Astrocyte (in vitro differentiated cells and primary cell): ENCODE measurements around the gene MAP7D1. TPM values are rescaled to one million over a fixed set of nuclear protein-coding genes. Genes with fewer than 3 reads are reported as not detected.

Experiments used
- DNase-seq: peaks from one replicate; pipeline ENCODE4 v3.0.0-alpha.2; 2010; ENCODE audit warnings: low read depth
- FAIRE-seq: peaks from 2 replicates; lab custom pipeline; 2011; peaks lifted over from hg19 to GRCh38; lab: Jason Lieb, UNC
- H2AFZ ChIP-seq: 2 replicates; pipeline ENCODE4 v1.6.0; 2012; ENCODE audit warnings: low read depth, low read length, inconsistent platforms
- H3K27ac ChIP-seq: 2 replicates; pipeline ENCODE4 v1.5.1; 2011; ENCODE audit warnings: low read depth, low read length, inconsistent platforms
- H3K27me3 ChIP-seq: 2 replicates; pipeline ENCODE4 v1.6.0; 2011; ENCODE audit warnings: low read length, inconsistent platforms; ENCODE audit not compliant: insufficient read depth
- H3K36me3 ChIP-seq: 2 replicates; pipeline ENCODE4 v1.5.1; 2011; ENCODE audit warnings: low read length, inconsistent platforms; ENCODE audit not compliant: insufficient read depth
- H3K4me1 ChIP-seq: 2 replicates; pipeline ENCODE4 v1.5.1; 2011; ENCODE audit warnings: low read length, inconsistent platforms; ENCODE audit not compliant: insufficient read depth
- H3K4me2 ChIP-seq: 2 replicates; pipeline ENCODE4 v1.6.0; 2012; ENCODE audit warnings: low read length, inconsistent platforms
- H3K4me3 ChIP-seq: 2 replicates; pipeline ENCODE4 v1.5.1; 2011; ENCODE audit warnings: low read depth, mild to moderate bottlenecking, low read length, inconsistent platforms; ENCODE audit not compliant: insufficient read depth
- H3K79me2 ChIP-seq: 2 replicates; pipeline ENCODE4 v1.6.0; 2012; ENCODE audit warnings: mild to moderate bottlenecking, low read length, inconsistent platforms; ENCODE audit not compliant: insufficient read depth
- H3K9ac ChIP-seq: 2 replicates; pipeline ENCODE4 v1.6.0; 2012; ENCODE audit warnings: mild to moderate bottlenecking, low read length, inconsistent platforms
- H3K9me3 ChIP-seq: 2 replicates; pipeline ENCODE4 v1.5.1; 2012; ENCODE audit warnings: low read depth, mild to moderate bottlenecking, low read length, inconsistent platforms; ENCODE audit not compliant: insufficient read depth
- H4K20me1 ChIP-seq: 2 replicates; pipeline ENCODE4 v1.6.0; 2012; ENCODE audit warnings: low read length, inconsistent platforms; ENCODE audit not compliant: insufficient read depth
- H3K27ac Mint-ChIP-seq: one replicate; pipeline ENCODE4 v1.8.0; 2021; ENCODE audit warnings: mild to moderate bottlenecking, mixed read lengths; ENCODE audit not compliant: unreplicated experiment
- H3K27me3 Mint-ChIP-seq: one replicate; pipeline ENCODE4 v1.8.0; 2021; ENCODE audit warnings: low read depth, mixed read lengths; ENCODE audit not compliant: unreplicated experiment
- H3K36me3 Mint-ChIP-seq: one replicate; pipeline ENCODE4 v1.8.0; 2021; ENCODE audit warnings: low read depth, mixed read lengths; ENCODE audit not compliant: unreplicated experiment
- H3K4me1 Mint-ChIP-seq: one replicate; pipeline ENCODE4 v1.8.0; 2021; ENCODE audit warnings: low read depth, mixed read lengths; ENCODE audit not compliant: unreplicated experiment
- H3K4me3 Mint-ChIP-seq: one replicate; pipeline ENCODE4 v1.8.0; 2021; ENCODE audit warnings: mild to moderate bottlenecking, moderate library complexity, mixed read lengths; ENCODE audit not compliant: unreplicated experiment
- H3K9me3 Mint-ChIP-seq: one replicate; pipeline ENCODE4 v1.8.0; 2021; ENCODE audit warnings: mild to moderate bottlenecking, mixed read lengths; ENCODE audit not compliant: unreplicated experiment
- CTCF ChIP-seq: IDR thresholded peaks from 2 replicates; pipeline ENCODE4 v1.5.1; 2011; ENCODE audit warnings: low read depth, mild to moderate bottlenecking, inconsistent platforms, low read length, moderate library complexity; ENCODE audit not compliant: insufficient read depth
- EZH2 ChIP-seq: IDR thresholded peaks from 2 replicates; pipeline ENCODE4 v1.6.1; 2012; ENCODE audit warnings: mild to moderate bottlenecking, low read length, inconsistent platforms; ENCODE audit not compliant: insufficient read depth
- total RNA-seq: library from RNA; stranded (reverse); gene quantifications from 2 replicates; pipeline ENCODE4 v1.2.1, GENCODE V29; 2021

The MAP7D1 gene
- total RNA-seq, 1 donor from 2014 or later: 271 TPM

- no peak overlapping the region for H3K27ac ChIP-seq
- Mint-ChIP-seq H3K9me3 (no peaks in the 10 kb centered on the region), H3K27ac (no peak overlapping the region), H3K36me3 (no peaks in the 10 kb centered on the region), H3K4me1 (peaks cover 10% of the 10 kb centered on the region), H3K4me3 (no peak overlapping the region), H3K27me3 (no peaks in the 10 kb centered on the region)
- H3K4me1 ChIP-seq: peaks cover 7% of the 10 kb centered on the region
- no peaks in the 10 kb centered on the region for H3K79me2 ChIP-seq
- DNase-seq: no peak
- H3K27me3 ChIP-seq: no peaks in the 10 kb centered on the region
- no peaks in the 10 kb centered on the region for H3K9me3 ChIP-seq
- no peaks in the 10 kb centered on the region for H3K36me3 ChIP-seq
- FAIRE-seq: no peak
- H3K9ac ChIP-seq: no peak overlapping the region
- no peaks in the 10 kb centered on the region for H4K20me1 ChIP-seq
- no peak overlapping the region for H2AFZ ChIP-seq
- H3K4me2 ChIP-seq: no peak overlapping the region
- no peak overlapping the region for H3K4me3 ChIP-seq
- no peak for TF ChIP-seq EZH2
- no peak for TF ChIP-seq CTCF
Measured at GRCh38 chr1:36206323-36206858, 50.4 kb downstream of the MAP7D1 start.

- Histone ChIP-seq H3K4me3 (no peak overlapping the region), H3K4me1 (peaks cover 7% of the 10 kb centered on the region), H2AFZ (peak overlapping the region; percentile 63), H3K27ac (no peak overlapping the region), H3K36me3 (no peaks in the 10 kb centered on the region), H3K27me3 (no peaks in the 10 kb centered on the region), H3K79me2 (no peaks in the 10 kb centered on the region), H3K9me3 (no peaks in the 10 kb centered on the region), H4K20me1 (no peaks in the 10 kb centered on the region), H3K4me2 (peak overlapping the region; percentile 44), H3K9ac (peak overlapping the region; percentile 23)
- Mint-ChIP-seq H3K9me3 (no peaks in the 10 kb centered on the region), H3K27ac (no peak overlapping the region), H3K4me3 (no peak overlapping the region), H3K4me1 (peaks cover 12% of the 10 kb centered on the region), H3K36me3 (no peaks in the 10 kb centered on the region), H3K27me3 (no peaks in the 10 kb centered on the region)
- FAIRE-seq (no peak), DNase-seq (peak; percentile 75)
- TF ChIP-seq CTCF (no peak), EZH2 (no peak)
Measured at GRCh38 chr1:36207339-36207738, 51.4 kb downstream of the MAP7D1 start.

- Mint-ChIP-seq H3K27me3 (no peaks in the 10 kb centered on the region), H3K4me3 (no peak overlapping the region), H3K27ac (no peak overlapping the region), H3K36me3 (no peaks in the 10 kb centered on the region), H3K9me3 (no peaks in the 10 kb centered on the region), H3K4me1 (peaks cover 3% of the 10 kb centered on the region)
- no peaks in the 10 kb centered on the region for H3K36me3 ChIP-seq
- H3K27ac ChIP-seq: no peak overlapping the region
- no peak for TF ChIP-seq CTCF
- no peak for TF ChIP-seq EZH2
- no peaks in the 10 kb centered on the region for H3K4me1 ChIP-seq
- H3K9me3 ChIP-seq: no peaks in the 10 kb centered on the region
- FAIRE-seq (no peak), DNase-seq (no peak)
- H4K20me1 ChIP-seq: no peaks in the 10 kb centered on the region
- no peak overlapping the region for H2AFZ ChIP-seq
- H3K79me2 ChIP-seq: no peaks in the 10 kb centered on the region
- H3K4me3 ChIP-seq: no peak overlapping the region
- no peaks in the 10 kb centered on the region for H3K27me3 ChIP-seq
- H3K9ac ChIP-seq: no peak overlapping the region
- no peak overlapping the region for H3K4me2 ChIP-seq
Measured at GRCh38 chr1:36208978-36209703, 53.2 kb downstream of the MAP7D1 start.
